GM19463 (cell line): ENCODE data around the gene PCNP.
"Not testable (repeated sequence)": the region's sequence is repeated elsewhere in the genome, so short reads cannot be mapped to it uniquely, and the experiment has no call there.

Experiments used
- ATAC-seq: cut with Tn5 transposase; IDR thresholded peaks from one replicate; pipeline ENCODE4 v1.9.1; 2021; ENCODE audit warnings: mild to moderate bottlenecking, moderate library complexity; ENCODE audit not compliant: unreplicated experiment

PCNP gene

GRCh38 chr3:101631098-101631796 is 57.3 kb downstream of the PCNP start:
- ATAC-seq, result no peak

- ATAC-seq, result not testable (repeated sequence)
These were observed 58.0 kb downstream of the PCNP start for GRCh38 chr3:101631959-101632358.

- no peak for ATAC-seq
These were observed 58.6 kb downstream of the PCNP start for GRCh38 chr3:101632586-101632985.

GRCh38 chr3:101633186-101633585 is 59.2 kb downstream of the PCNP start:
- no peak for ATAC-seq

- no peak for ATAC-seq
These were observed 60.7 kb downstream of the PCNP start for GRCh38 chr3:101634591-101635196.

GRCh38 chr3:101635345-101635744 is 61.4 kb downstream of the PCNP start:
- ATAC-seq, result no peak

GRCh38 chr3:101635954-101636798 is 62.2 kb downstream of the PCNP start:
- peak; percentile 95 for ATAC-seq

- ATAC-seq, result no peak
These were observed 63.5 kb downstream of the PCNP start for GRCh38 chr3:101637451-101637850.

- no peak for ATAC-seq
These were observed 64.3 kb downstream of the PCNP start for GRCh38 chr3:101638261-101638745.

GRCh38 chr3:101639280-101639963 is 65.4 kb downstream of the PCNP start:
- ATAC-seq, result no peak

- no peak for ATAC-seq
These were observed 66.3 kb downstream of the PCNP start for GRCh38 chr3:101640256-101640655.

GRCh38 chr3:101641397-101642115 is 67.6 kb downstream of the PCNP start:
- not testable (repeated sequence) for ATAC-seq

- no peak for ATAC-seq
These were observed 68.5 kb downstream of the PCNP start for GRCh38 chr3:101642441-101642840.

- no peak for ATAC-seq
These were observed 69.2 kb downstream of the PCNP start for GRCh38 chr3:101643009-101643844.
